GM12878 (cell line): Measurements from ENCODE around the gene VDR. TPM values are rescaled to one million over a fixed set of nuclear protein-coding genes. Genes with fewer than 3 reads are reported as not detected.

ENCODE experiments used
- BACH1 ChIP-seq: fragments of 450-650 bp; IDR thresholded peaks from 2 replicates; pipeline ENCODE4 v1.6.1; 2017; ENCODE audit warnings: mild to moderate bottlenecking, borderline replicate concordance
- CBFB ChIP-seq: IDR thresholded peaks from 2 replicates; pipeline ENCODE4 v1.6.1; 2016; ENCODE audit warnings: antibody characterized with exemption, low read depth
- FOS ChIP-seq: IDR thresholded peaks from 3 replicates; pipeline ENCODE4 v1.6.1; 2011; ENCODE audit warnings: borderline replicate concordance; ENCODE audit not compliant: insufficient read length; ENCODE audit errors: extremely low read depth
- JUND ChIP-seq: IDR thresholded peaks from 2 replicates; pipeline ENCODE4 v1.6.1; 2012; ENCODE audit warnings: low read depth, mild to moderate bottlenecking, low read length, improper control_type of control experiment, moderate library complexity
- KAT2A ChIP-seq: conservative IDR thresholded peaks from 2 replicates; pipeline ENCODE4 v1.6.1; 2011; ENCODE audit warnings: low read depth, low read length; ENCODE audit not compliant: control insufficient read depth
- PML ChIP-seq: IDR thresholded peaks from 2 replicates; pipeline ENCODE4 v1.6.1; 2012; ENCODE audit warnings: low read length, inconsistent platforms
- SKIL ChIP-seq: fragments of 450-650 bp; IDR thresholded peaks from 2 replicates; pipeline ENCODE4 v1.6.1; 2017; ENCODE audit warnings: mild to moderate bottlenecking, low read depth, inconsistent platforms; ENCODE audit not compliant: poor library complexity, severe bottlenecking
- SMAD1 ChIP-seq: fragments of 450-650 bp; IDR thresholded peaks from 2 replicates; pipeline ENCODE4 v1.6.1; 2018; ENCODE audit warnings: mild to moderate bottlenecking, low read depth; ENCODE audit not compliant: partially characterized antibody
- STAT1 ChIP-seq: fragments of 450-650 bp; conservative IDR thresholded peaks from 2 replicates; pipeline ENCODE4 v1.6.1; 2014; ENCODE audit warnings: antibody characterized with exemption, mild to moderate bottlenecking
- ZNF687 ChIP-seq: fragments of 450-650 bp; IDR thresholded peaks from 2 replicates; pipeline ENCODE4 v1.6.1; 2017; ENCODE audit warnings: mild to moderate bottlenecking, moderate library complexity
- polyA plus RNA-seq, 11 experiments: library from polyadenylated mRNA; depleted of rRNA in 4 of 11; unstranded in 6 of 11; stranded (reverse) in 5 of 11; fragments of >200 nt; fragmentation: Nextera tagmentation in 4 of 11; fragmentation: Illumina TruSeq in 1 of 11; extraction: Ambion mirVana in 4 of 11; extraction: Trizol in 1 of 11; gene quantifications; 1 replicate in 1 of 11; 2 replicates in 10 of 11; pipeline versions ENCODE4 v1.2.1 to v1.2.3, GENCODE V29; 2011 to 2016; ENCODE audit warnings: inconsistent platforms in 2 of 11, missing spikeins in 2 of 11, low read depth in 1 of 11
- total RNA-seq, 4 experiments: library from RNA; depleted of rRNA in 3 of 4; stranded (reverse); fragments of >200 nt in 3 of 4; fragmentation: Illumina TruSeq in 1 of 4; extraction: Trizol in 1 of 4; gene quantifications; 2 replicates each; pipeline versions ENCODE4 v1.2.1 to v1.2.3, GENCODE V29; 2013 to 2021
- TF ChIP-seq, protein P1 (sequence below): fragments of 450-650 bp; IDR thresholded peaks from 2 replicates; pipeline ENCODE4 v1.6.1; 2016; ENCODE audit warnings: mild to moderate bottlenecking
- TF ChIP-seq, protein P2 (sequence below): IDR thresholded peaks from 2 replicates; pipeline ENCODE4 v1.6.1; 2011; ENCODE audit warnings: borderline replicate concordance, low read depth, mild to moderate bottlenecking, moderate library complexity, low read length; ENCODE audit not compliant: insufficient read depth, poor library complexity, severe bottlenecking

Gene VDR
- total and polyA plus RNA-seq, 10 of the 15 experiments (the other 5 are each of a cell fraction or from before 2014, with no cell fraction given) = 0.27 to 7.9 (median 3.0) TPM

DNA sequence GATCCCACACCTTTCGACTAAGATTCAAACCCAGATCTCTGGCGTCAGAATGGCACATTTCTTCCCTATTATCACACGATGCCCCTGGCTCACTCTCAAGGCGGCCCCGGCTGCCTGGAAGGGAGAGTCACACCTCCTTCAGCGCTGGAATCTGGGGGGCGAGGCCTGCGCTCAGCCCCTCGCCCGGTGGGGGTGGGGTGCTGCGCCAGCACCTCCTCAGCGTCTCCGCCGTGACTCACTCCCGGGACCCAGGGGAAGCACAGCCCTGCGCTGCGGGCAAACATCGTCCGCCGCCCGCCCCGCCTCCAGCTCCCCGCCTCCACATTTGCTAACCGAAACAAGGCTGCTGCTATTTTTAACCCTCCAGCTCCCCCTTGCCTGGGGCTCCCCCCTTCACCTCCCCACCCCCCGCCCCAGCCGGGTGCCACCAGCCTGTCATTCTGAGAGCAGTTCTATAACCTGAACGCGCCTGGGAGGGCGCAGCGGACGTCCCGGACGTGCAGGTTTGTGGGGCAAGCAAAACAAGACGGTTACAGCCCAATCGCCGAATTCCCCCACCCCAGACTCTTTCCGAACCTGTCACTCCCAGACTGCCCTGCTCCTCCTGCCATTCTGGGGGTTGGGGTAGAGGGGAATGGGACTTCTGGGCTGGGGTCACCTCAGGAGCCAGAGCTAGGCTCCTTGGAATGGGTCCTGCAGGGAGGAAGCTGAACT lies 91.8 kb downstream of the VDR start (continued):
- TF ChIP-seq, protein P1, sequence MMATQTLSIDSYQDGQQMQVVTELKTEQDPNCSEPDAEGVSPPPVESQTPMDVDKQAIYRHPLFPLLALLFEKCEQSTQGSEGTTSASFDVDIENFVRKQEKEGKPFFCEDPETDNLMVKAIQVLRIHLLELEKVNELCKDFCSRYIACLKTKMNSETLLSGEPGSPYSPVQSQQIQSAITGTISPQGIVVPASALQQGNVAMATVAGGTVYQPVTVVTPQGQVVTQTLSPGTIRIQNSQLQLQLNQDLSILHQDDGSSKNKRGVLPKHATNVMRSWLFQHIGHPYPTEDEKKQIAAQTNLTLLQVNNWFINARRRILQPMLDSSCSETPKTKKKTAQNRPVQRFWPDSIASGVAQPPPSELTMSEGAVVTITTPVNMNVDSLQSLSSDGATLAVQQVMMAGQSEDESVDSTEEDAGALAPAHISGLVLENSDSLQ = peak; percentile 90
- no peak for TF ChIP-seq SMAD1
- TF ChIP-seq JUND = 0 out of 2 replicates have a peak, but pooled peaks have one; percentile 35
- no peak for TF ChIP-seq FOS
- peak; percentile 42; the same call in 1 of the 2 replicates for TF ChIP-seq CBFB
- TF ChIP-seq STAT1 = no peak
- peak; percentile 23 for TF ChIP-seq SKIL
- peak; percentile 40; the same call in 1 of the 2 replicates for TF ChIP-seq PML
- no peak for TF ChIP-seq KAT2A
- peak; percentile 57 for TF ChIP-seq BACH1
- TF ChIP-seq ZNF687 = no peak
- TF ChIP-seq, protein P2, sequence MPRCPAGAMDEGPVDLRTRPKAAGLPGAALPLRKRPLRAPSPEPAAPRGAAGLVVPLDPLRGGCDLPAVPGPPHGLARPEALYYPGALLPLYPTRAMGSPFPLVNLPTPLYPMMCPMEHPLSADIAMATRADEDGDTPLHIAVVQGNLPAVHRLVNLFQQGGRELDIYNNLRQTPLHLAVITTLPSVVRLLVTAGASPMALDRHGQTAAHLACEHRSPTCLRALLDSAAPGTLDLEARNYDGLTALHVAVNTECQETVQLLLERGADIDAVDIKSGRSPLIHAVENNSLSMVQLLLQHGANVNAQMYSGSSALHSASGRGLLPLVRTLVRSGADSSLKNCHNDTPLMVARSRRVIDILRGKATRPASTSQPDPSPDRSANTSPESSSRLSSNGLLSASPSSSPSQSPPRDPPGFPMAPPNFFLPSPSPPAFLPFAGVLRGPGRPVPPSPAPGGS = peak; percentile 97
